SK-N-SH (cell line): Measurements from ENCODE around the gene ECSCR. TPM values are rescaled to one million over a fixed set of nuclear protein-coding genes. Genes with fewer than 3 reads are reported as not detected.

Source experiments
- CTCF ChIA-PET: fragments of 300-600, 350-600 bp; formaldehyde crosslinking; extraction: SDS; loops from one replicate; lab custom pipeline; 2021; lab: Yijun Ruan, JAX
- POLR2A ChIA-PET: fragments of 350-600 bp; sonication (Branson Sonifier 250); formaldehyde crosslinking; extraction: SDS; loops from one replicate; lab custom pipeline; 2020; ENCODE audit warnings: antibody characterized with exemption, inconsistent platforms; lab: Yijun Ruan, JAX
- DNase-seq: peaks from one replicate; pipeline ENCODE4 v3.0.0; 2012
- H2AFZ ChIP-seq: fragments of 200-600 bp; sonication (generic); 2 replicates; pipeline ENCODE4 v1.8.1; 2016; ENCODE audit warnings: antibody characterized with exemption, mild to moderate bottlenecking, low read depth
- H3F3A ChIP-seq: fragments of 200-600 bp; sonication (generic); replicated peaks from 2 replicates; pipeline ENCODE3; 2016; ENCODE audit warnings: antibody characterized with exemption, mild to moderate bottlenecking; ENCODE audit not compliant: insufficient read depth
- H3K27ac ChIP-seq, 2 experiments: fragments of 200-500 bp in 1 of 2; fragments of 200-600 bp in 1 of 2; sonication (Bioruptor generic) in 1 of 2; sonication (generic), shearing (Covaris generic) in 1 of 2; 2 replicates each; pipeline versions ENCODE4 v1.5.1 to v1.6.1; 2014 to 2016; ENCODE audit warnings: low read depth in 2 of 2, inconsistent platforms in 1 of 2, low read length in 1 of 2, mild to moderate bottlenecking in 1 of 2, mixed read lengths in 1 of 2
- H3K27me3 ChIP-seq: fragments of 200-600 bp; sonication (generic), shearing (Covaris generic); 2 replicates; pipeline ENCODE4 v1.6.1; 2016; ENCODE audit warnings: mixed run types; ENCODE audit not compliant: insufficient read depth
- H3K36me3 ChIP-seq, 2 experiments: fragments of 200-500 bp in 1 of 2; fragments of 200-600 bp in 1 of 2; sonication (Bioruptor generic) in 1 of 2; sonication (generic) in 1 of 2; replicated peaks in 1 of 2; 2 replicates each; pipeline versions ENCODE3 to v1.5.1; 2014 to 2016; ENCODE audit warnings: low read length in 1 of 2, mild to moderate bottlenecking in 1 of 2; ENCODE audit not compliant: insufficient read depth in 2 of 2, control insufficient read depth in 1 of 2
- H3K4me1 ChIP-seq, 2 experiments: fragments of 200-500 bp in 1 of 2; fragments of 200-600 bp in 1 of 2; sonication (Bioruptor generic) in 1 of 2; sonication (generic), shearing (Covaris generic) in 1 of 2; 2 replicates each; pipeline versions ENCODE4 v1.5.1 to v1.6.1; 2014 to 2016; ENCODE audit warnings: low read depth in 1 of 2, low read length in 1 of 2, mixed run types in 1 of 2; ENCODE audit not compliant: insufficient read depth in 2 of 2, control insufficient read depth in 1 of 2
- H3K4me2 ChIP-seq: fragments of 200-600 bp; sonication (generic), shearing (Covaris generic); 2 replicates; pipeline ENCODE4 v1.6.1; 2017; ENCODE audit warnings: mixed run types
- H3K4me3 ChIP-seq, 2 experiments: fragments of 200-500 bp in 1 of 2; fragments of 200-600 bp in 1 of 2; sonication (Bioruptor generic) in 1 of 2; sonication (generic), shearing (Covaris generic) in 1 of 2; 2 replicates each; pipeline versions ENCODE4 v1.5.1 to v1.8.1; 2014 to 2016; ENCODE audit warnings: low read depth in 2 of 2, inconsistent platforms in 1 of 2, low read length in 1 of 2, mild to moderate bottlenecking in 1 of 2, mixed read lengths in 1 of 2, moderate library complexity in 1 of 2
- H3K79me2 ChIP-seq: fragments of 200-600 bp; sonication (generic); 2 replicates; pipeline ENCODE4 v1.8.1; 2017; ENCODE audit warnings: mild to moderate bottlenecking; ENCODE audit not compliant: insufficient read depth
- H3K9ac ChIP-seq: fragments of 200-600 bp; sonication (generic); 2 replicates; pipeline ENCODE4 v1.6.1; 2017; ENCODE audit warnings: mixed run types
- H3K9me2 ChIP-seq: fragments of 200-600 bp; sonication (generic); 2 replicates; pipeline ENCODE4 v1.6.1; 2017; ENCODE audit warnings: mixed run types
- H3K9me3 ChIP-seq: fragments of 200-600 bp; sonication (generic); 2 replicates; pipeline ENCODE4 v1.6.1; 2017; ENCODE audit warnings: mixed run types, mild to moderate bottlenecking, moderate library complexity
- H4K20me1 ChIP-seq: fragments of 200-600 bp; sonication (generic); 2 replicates; pipeline ENCODE4 v1.6.1; 2017; ENCODE audit warnings: mild to moderate bottlenecking, mixed run types; ENCODE audit not compliant: insufficient read depth
- FOSL2 ChIP-seq: IDR thresholded peaks from 2 replicates; pipeline ENCODE4 v1.4.0; 2012; ENCODE audit warnings: low read depth, mild to moderate bottlenecking, moderate library complexity, borderline replicate concordance
- FOXM1 ChIP-seq: IDR thresholded peaks from 2 replicates; pipeline ENCODE4 v1.4.0; 2012; ENCODE audit warnings: low read depth, mild to moderate bottlenecking
- GABPA ChIP-seq: IDR thresholded peaks from 2 replicates; pipeline ENCODE4 v1.4.0; 2012; ENCODE audit warnings: low read depth, mild to moderate bottlenecking
- IRF3 ChIP-seq: fragments of 150-350 bp; IDR thresholded peaks from 2 replicates; pipeline ENCODE4 v1.6.1; 2016; ENCODE audit warnings: mild to moderate bottlenecking, low read depth, low read length
- JUND ChIP-seq: IDR thresholded peaks from 2 replicates; pipeline ENCODE4 v1.4.0; 2012
- MEF2A ChIP-seq: IDR thresholded peaks from 2 replicates; pipeline ENCODE4 v1.4.0; 2012; ENCODE audit warnings: low read depth, borderline replicate concordance
- NFIC ChIP-seq: IDR thresholded peaks from 2 replicates; pipeline ENCODE4 v1.4.0; 2012; ENCODE audit warnings: borderline replicate concordance
- NRF1 ChIP-seq: IDR thresholded peaks from 2 replicates; pipeline ENCODE4 v1.6.1; 2012; ENCODE audit warnings: low read depth, mild to moderate bottlenecking, low read length
- POLR2AphosphoS5 ChIP-seq: IDR thresholded peaks from 2 replicates; pipeline ENCODE4 v1.6.1; 2012; ENCODE audit warnings: low read depth, low read length
- RFX5 ChIP-seq: IDR thresholded peaks from 2 replicates; pipeline ENCODE4 v1.6.1; 2012; ENCODE audit warnings: mild to moderate bottlenecking, improper control_type of control experiment, low read length
- SIN3A ChIP-seq: IDR thresholded peaks from 2 replicates; pipeline ENCODE4 v1.6.1; 2012; ENCODE audit warnings: low read depth, mild to moderate bottlenecking, low read length, moderate library complexity, borderline replicate concordance
- SMC3 ChIP-seq: IDR thresholded peaks from 2 replicates; pipeline ENCODE4 v1.6.1; 2012; ENCODE audit warnings: low read depth, low read length, improper control_type of control experiment
- TAF1 ChIP-seq: IDR thresholded peaks from 2 replicates; pipeline ENCODE4 v1.6.1; 2012; ENCODE audit warnings: low read depth, mild to moderate bottlenecking, low read length, moderate library complexity, borderline replicate concordance
- TCF12 ChIP-seq: IDR thresholded peaks from 2 replicates; pipeline ENCODE4 v1.4.0; 2012
- TEAD4 ChIP-seq: IDR thresholded peaks from 2 replicates; pipeline ENCODE4 v1.4.0; 2012; ENCODE audit warnings: mild to moderate bottlenecking, borderline replicate concordance; ENCODE audit not compliant: insufficient read depth
- USF2 ChIP-seq: fragments of 150-350 bp; IDR thresholded peaks from 2 replicates; pipeline ENCODE4 v1.6.1; 2017; ENCODE audit warnings: antibody characterized with exemption, low read length, low read depth, borderline replicate concordance
- YY1 ChIP-seq: IDR thresholded peaks from 2 replicates; pipeline ENCODE4 v1.4.0; 2012; ENCODE audit warnings: low read depth, mild to moderate bottlenecking
- WGBS: methylation state at CpG from one replicate; pipeline ENCODE4 v1.1.6; 2017; ENCODE audit warnings: low lambda C conversion rate; 5-methylcytosine and 5-hydroxymethylcytosine counted together
- polyA plus RNA-seq, 3 experiments: library from polyadenylated mRNA; depleted of rRNA; stranded (reverse); fragments of >200 nt; gene quantifications; 2 replicates each; pipeline ENCODE4 v1.2.3, GENCODE V29; 2012
- TF ChIP-seq, protein P1 (sequence below): IDR thresholded peaks from 2 replicates; pipeline ENCODE4; 2012
- TF ChIP-seq, protein P2 (sequence below): IDR thresholded peaks from 2 replicates; pipeline ENCODE4 v1.4.0; 2012; ENCODE audit warnings: low read depth
- TF ChIP-seq, protein P3 (sequence below): IDR thresholded peaks from 2 replicates; pipeline ENCODE4 v1.4.0; 2012; ENCODE audit warnings: low read depth, borderline replicate concordance

ECSCR gene
- polyA plus RNA-seq, 1 of the 3 experiments (the other 2 are of a cell fraction), result 10.9 TPM

- TF ChIP-seq, protein P1, sequence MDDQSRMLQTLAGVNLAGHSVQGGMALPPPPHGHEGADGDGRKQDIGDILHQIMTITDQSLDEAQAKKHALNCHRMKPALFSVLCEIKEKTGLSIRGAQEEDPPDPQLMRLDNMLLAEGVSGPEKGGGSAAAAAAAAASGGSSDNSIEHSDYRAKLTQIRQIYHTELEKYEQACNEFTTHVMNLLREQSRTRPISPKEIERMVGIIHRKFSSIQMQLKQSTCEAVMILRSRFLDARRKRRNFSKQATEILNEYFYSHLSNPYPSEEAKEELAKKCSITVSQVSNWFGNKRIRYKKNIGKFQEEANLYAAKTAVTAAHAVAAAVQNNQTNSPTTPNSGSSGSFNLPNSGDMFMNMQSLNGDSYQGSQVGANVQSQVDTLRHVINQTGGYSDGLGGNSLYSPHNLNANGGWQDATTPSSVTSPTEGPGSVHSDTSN, result no peak; the same call in 1 of the 2 replicates
- TF ChIP-seq USF2 (no peak), NRF1 (no peak), GABPA (no peak), YY1 (no peak; the same call in 1 of the 2 replicates), FOSL2 (no peak)
- TF ChIP-seq, all 33 proteins: peak for 4
Measured at GRCh38 chr5:139445325-139446170, 17.0 kb downstream of the ECSCR start (continued).

- Histone ChIP-seq H4K20me1 (no peaks in the 10 kb centered on the region), H3K27me3 (no peaks in the 10 kb centered on the region), H3K27ac (peak overlapping the region; percentile 67 to 87; a peak in 3 of 4 replicates), H2AFZ (no peak overlapping the region), H3K9me3 (no peaks in the 10 kb centered on the region), H3F3A (peaks cover 40% of the 10 kb centered on the region), H3K4me2 (peak overlapping the region; percentile 36; the same call in 1 of the 2 replicates), H3K9ac (peak overlapping the region; percentile 42; the same call in 1 of the 2 replicates), H3K4me3 (no peak overlapping the region), H3K79me2 (no peaks in the 10 kb centered on the region), H3K4me1 (peaks cover 5 to 29% of the 10 kb centered on the region in 2 experiments; a peak in 3 of 4 replicates), H3K36me3 (no peaks in the 10 kb centered on the region), H3K9me2 (no peaks in the 10 kb centered on the region)
- WGBS, result 26% methylated on average over 4 of the region's 4 CpGs
- ChIA-PET CTCF (interaction anchor here (0.6 to 2.6 kb wide), 3 partner anchors 22 to 144 kb away, joined by 3 to 10 read pairs (median 10); no protein-coding TSS in a partner anchor), POLR2A (no interaction called here)
- DNase-seq, result peak; percentile 16
- TF ChIP-seq YY1 (peak; percentile 54; the same call in 1 of the 2 replicates), NRF1 (no peak), POLR2AphosphoS5 (peak; percentile 75; the same call in 1 of the 2 replicates), SIN3A (peak; percentile 79; the same call in 1 of the 2 replicates), MEF2A (peak; percentile 93), JUND (peak; percentile 95), TCF12 (peak; percentile 98), TEAD4 (peak; percentile 90), USF2 (no peak), NFIC (peak; percentile 78), RFX5 (no peak), IRF3 (no peak), SMC3 (no peak), TAF1 (no peak; the same call in 1 of the 2 replicates), FOXM1 (peak; percentile 64; the same call in 1 of the 2 replicates)
- TF ChIP-seq, protein P2, sequence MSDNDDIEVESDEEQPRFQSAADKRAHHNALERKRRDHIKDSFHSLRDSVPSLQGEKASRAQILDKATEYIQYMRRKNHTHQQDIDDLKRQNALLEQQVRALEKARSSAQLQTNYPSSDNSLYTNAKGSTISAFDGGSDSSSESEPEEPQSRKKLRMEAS, result peak; percentile 71
- TF ChIP-seq, protein P1, result peak; percentile 97
- TF ChIP-seq, protein P3, sequence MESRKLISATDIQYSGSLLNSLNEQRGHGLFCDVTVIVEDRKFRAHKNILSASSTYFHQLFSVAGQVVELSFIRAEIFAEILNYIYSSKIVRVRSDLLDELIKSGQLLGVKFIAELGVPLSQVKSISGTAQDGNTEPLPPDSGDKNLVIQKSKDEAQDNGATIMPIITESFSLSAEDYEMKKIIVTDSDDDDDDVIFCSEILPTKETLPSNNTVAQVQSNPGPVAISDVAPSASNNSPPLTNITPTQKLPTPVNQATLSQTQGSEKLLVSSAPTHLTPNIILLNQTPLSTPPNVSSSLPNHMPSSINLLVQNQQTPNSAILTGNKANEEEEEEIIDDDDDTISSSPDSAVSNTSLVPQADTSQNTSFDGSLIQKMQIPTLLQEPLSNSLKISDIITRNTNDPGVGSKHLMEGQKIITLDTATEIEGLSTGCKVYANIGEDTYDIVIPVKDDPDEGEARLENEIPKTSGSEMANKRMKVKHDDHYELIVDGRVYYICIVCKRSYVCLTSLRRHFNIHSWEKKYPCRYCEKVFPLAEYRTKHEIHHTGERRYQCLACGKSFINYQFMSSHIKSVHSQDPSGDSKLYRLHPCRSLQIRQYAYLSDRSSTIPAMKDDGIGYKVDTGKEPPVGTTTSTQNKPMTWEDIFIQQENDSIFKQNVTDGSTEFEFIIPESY, result peak; percentile 79
Measured at GRCh38 chr5:139443831-139444453, 18.6 kb downstream of the ECSCR start.
